GM21526 (cell line): ENCODE measurements around the gene NLN.
"Not testable (repeated sequence)": the region's sequence is repeated elsewhere in the genome, so short reads cannot be mapped to it uniquely, and the experiment has no call there.

ENCODE experiments used
- ATAC-seq: cut with Tn5 transposase; IDR thresholded peaks from one replicate; pipeline ENCODE4 v1.9.1; 2021; ENCODE audit warnings: moderate library complexity; ENCODE audit not compliant: unreplicated experiment, low FRiP score

Gene NLN

GRCh38 chr5:65721720-65722574, at the start of gene NLN, which contains the start of gene SGTB:
TSS of gene NLN (plus strand) at chr5:65722205. CDS start at chr5:65722374, 169 bp downstream.
TSS of gene SGTB (minus strand) at chr5:65722109. CDS start at chr5:65720807, 1,302 bp downstream.
- ATAC-seq = peak; percentile 88

GRCh38 chr5:65672796-65673195, 49.2 kb upstream of the NLN start:
- no peak for ATAC-seq

GRCh38 chr5:65674749-65675148, 47.3 kb upstream of the NLN start:
- no peak for ATAC-seq

GRCh38 chr5:65676056-65676455, 45.9 kb upstream of the NLN start:
- not testable (repeated sequence) for ATAC-seq

GRCh38 chr5:65682148-65682547, 39.9 kb upstream of the NLN start:
- ATAC-seq = no peak

- no peak for ATAC-seq
These were observed 28.9 kb upstream of the NLN start for GRCh38 chr5:65693121-65693520.

- ATAC-seq = no peak
These were observed 26.7 kb upstream of the NLN start for GRCh38 chr5:65695162-65695755.

- no peak for ATAC-seq
These were observed 26.1 kb upstream of the NLN start for GRCh38 chr5:65695896-65696295.

- ATAC-seq = no peak
These were observed 25.1 kb upstream of the NLN start for GRCh38 chr5:65696892-65697291.

- ATAC-seq = no peak
These were observed 22.7 kb upstream of the NLN start for GRCh38 chr5:65699338-65699737.

GRCh38 chr5:65702036-65702435, 20.0 kb upstream of the NLN start:
- no peak for ATAC-seq

GRCh38 chr5:65704621-65705239, 17.3 kb upstream of the NLN start:
- ATAC-seq = no peak

GRCh38 chr5:65707663-65708062, 14.3 kb upstream of the NLN start:
- ATAC-seq = no peak

GRCh38 chr5:65708145-65708544, 13.9 kb upstream of the NLN start:
- ATAC-seq = no peak

GRCh38 chr5:65718576-65719310, 3.3 kb upstream of the NLN start:
- no peak for ATAC-seq

GRCh38 chr5:65721050-65721719, 820 bp upstream of the NLN start:
- peak; percentile 21 for ATAC-seq

GRCh38 chr5:65722575-65723403, 784 bp downstream of the NLN start:
- no peak for ATAC-seq

GRCh38 chr5:65727491-65728156, 5.6 kb downstream of the NLN start:
- ATAC-seq = no peak

- ATAC-seq = no peak
These were observed 6.2 kb downstream of the NLN start for GRCh38 chr5:65728218-65728617.
